Gastrocnemius medialis (tissue), 4 donors: Measurements from ENCODE around the gene PSMC1.

Experiments used
- POLR2A ChIP-seq, 2 donors: fragments of 450-650 bp; IDR thresholded peaks; one replicate each; pipeline ENCODE4 v1.6.1; 2017; ENCODE audit warnings: antibody characterized with exemption in 2 of 2, mild to moderate bottlenecking in 2 of 2, moderate library complexity in 2 of 2
- TF ChIP-seq, protein P1 (sequence below), 5 experiments: fragments of 450-650 bp in 3 of 5; fragments of 200-600 bp in 2 of 5; sonication (generic) in 2 of 5; IDR thresholded peaks in 4 of 5; conservative IDR thresholded peaks in 1 of 5; 1 replicate in 4 of 5; 2 replicates in 1 of 5; pipeline ENCODE4 v1.5.1; 2016 to 2019; ENCODE audit warnings: antibody characterized with exemption in 5 of 5, mild to moderate bottlenecking in 3 of 5, moderate library complexity in 3 of 5

DNA sequence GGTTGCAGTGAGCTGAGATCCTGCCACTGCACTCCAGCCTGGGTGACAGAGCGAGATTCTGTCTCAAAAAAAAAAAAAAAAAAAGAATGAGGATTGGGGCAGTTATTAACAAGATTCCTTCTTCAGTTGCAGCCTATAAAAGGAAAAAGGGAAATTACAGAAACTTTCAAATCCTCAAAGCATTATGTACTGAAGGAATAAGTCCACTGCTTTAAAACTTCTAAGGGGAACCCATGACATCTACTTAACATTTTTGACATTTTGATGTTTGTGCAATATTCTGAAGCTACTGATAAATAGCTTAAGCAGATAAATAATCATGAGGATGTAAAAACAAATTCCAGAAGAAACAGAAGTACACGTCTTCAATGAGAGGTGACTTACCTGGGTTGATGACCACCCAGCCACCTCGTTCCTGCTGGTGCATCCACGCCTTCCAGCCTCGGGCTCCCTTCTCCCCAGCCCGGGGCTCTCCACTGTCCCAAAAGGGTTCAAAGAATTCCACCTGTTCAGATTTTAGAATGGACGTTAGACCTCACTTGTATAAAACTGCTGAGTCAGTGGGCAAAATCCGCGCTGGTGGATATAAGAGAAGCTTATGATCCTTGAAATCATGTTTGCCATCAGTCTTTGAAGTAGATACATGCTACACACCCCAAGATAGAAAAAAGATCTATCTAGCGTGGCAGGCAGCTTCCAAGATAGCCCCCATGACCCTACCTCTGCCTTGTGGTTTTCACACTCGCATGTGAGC, 41.7 kb downstream of the PSMC1 start:
- TF ChIP-seq, protein P1, sequence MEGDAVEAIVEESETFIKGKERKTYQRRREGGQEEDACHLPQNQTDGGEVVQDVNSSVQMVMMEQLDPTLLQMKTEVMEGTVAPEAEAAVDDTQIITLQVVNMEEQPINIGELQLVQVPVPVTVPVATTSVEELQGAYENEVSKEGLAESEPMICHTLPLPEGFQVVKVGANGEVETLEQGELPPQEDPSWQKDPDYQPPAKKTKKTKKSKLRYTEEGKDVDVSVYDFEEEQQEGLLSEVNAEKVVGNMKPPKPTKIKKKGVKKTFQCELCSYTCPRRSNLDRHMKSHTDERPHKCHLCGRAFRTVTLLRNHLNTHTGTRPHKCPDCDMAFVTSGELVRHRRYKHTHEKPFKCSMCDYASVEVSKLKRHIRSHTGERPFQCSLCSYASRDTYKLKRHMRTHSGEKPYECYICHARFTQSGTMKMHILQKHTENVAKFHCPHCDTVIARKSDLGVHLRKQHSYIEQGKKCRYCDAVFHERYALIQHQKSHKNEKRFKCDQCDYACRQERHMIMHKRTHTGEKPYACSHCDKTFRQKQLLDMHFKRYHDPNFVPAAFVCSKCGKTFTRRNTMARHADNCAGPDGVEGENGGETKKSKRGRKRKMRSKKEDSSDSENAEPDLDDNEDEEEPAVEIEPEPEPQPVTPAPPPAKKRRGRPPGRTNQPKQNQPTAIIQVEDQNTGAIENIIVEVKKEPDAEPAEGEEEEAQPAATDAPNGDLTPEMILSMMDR (IDR thresholded peaks at IDR 0.05 in 4 of 5, conservative IDR thresholded peaks at IDR 0.05 in 1 of 5), result no peak
- no peak for TF ChIP-seq POLR2A (IDR thresholded peaks at IDR 0.05)
